Thoracic aorta (tissue), 2 donors: ENCODE measurements around the gene OXNAD1. TPM values are rescaled to one million over a fixed set of nuclear protein-coding genes. Genes with fewer than 3 reads are reported as not detected.
A peak's percentile ranks its signal among the peaks of the same experiment; 100 is the strongest.

ENCODE experiments used
- ATAC-seq: fragments of 150-250 bp; one replicate; pipeline ENCODE4 v1.8.0; 2017; ENCODE audit warnings: low read depth; ENCODE audit not compliant: insufficient number of reproducible peaks, low FRiP score
- DNase-seq: peaks from one replicate; pipeline ENCODE4 v3.0.0-alpha.2; 2020; ENCODE audit warnings: low spot score
- H3K27ac ChIP-seq, 2 donors: fragments of 200-600 bp; sonication (generic); 1 replicate in 1 of 2; 2 replicates in 1 of 2; pipeline ENCODE4 v1.5.1; 2016; ENCODE audit warnings: mild to moderate bottlenecking in 2 of 2, moderate library complexity in 2 of 2
- H3K27me3 ChIP-seq: fragments of 200-600 bp; sonication (generic); replicated peaks from 2 replicates; pipeline ENCODE4 v1.6.0; 2016; ENCODE audit warnings: mild to moderate bottlenecking; ENCODE audit not compliant: insufficient read depth
- H3K36me3 ChIP-seq: fragments of 200-600 bp; sonication (generic); one replicate; pipeline ENCODE4 v1.5.1; 2016
- H3K4me1 ChIP-seq, 2 donors: fragments of 200-600 bp; sonication (generic); 1 replicate in 1 of 2; 2 replicates in 1 of 2; pipeline versions ENCODE4 v1.5.1 to v1.6.0; 2016; ENCODE audit warnings: low read depth in 2 of 2, mild to moderate bottlenecking in 1 of 2; ENCODE audit not compliant: control insufficient read depth in 1 of 2
- H3K4me3 ChIP-seq: fragments of 200-600 bp; sonication (generic); 2 replicates; pipeline ENCODE4 v1.5.1; 2016; ENCODE audit warnings: mild to moderate bottlenecking
- H3K9me3 ChIP-seq: fragments of 200-600 bp; sonication (generic); 2 replicates; pipeline ENCODE4 v1.5.1; 2016
- CTCF ChIP-seq: fragments of 200-600 bp; sonication (generic); IDR thresholded peaks from one replicate; pipeline ENCODE4 v1.5.1; 2019; ENCODE audit warnings: antibody characterized with exemption
- total RNA-seq, 2 donors: library from RNA; depleted of rRNA; stranded (reverse); fragments of >200 nt; gene quantifications; one replicate each; pipeline versions ENCODE4 v1.1.0 to v1.2.3, GENCODE V29; 2016

Gene OXNAD1
- total RNA-seq, 2 donors from 2014 or later, result 6.8 to 7.9 TPM

- no peak overlapping the region for H3K27ac ChIP-seq
- DNase-seq (no peak), ATAC-seq (no peak)
- H3K4me1 ChIP-seq, result peaks cover 0 to 14% of the 10 kb centered on the region in 2 donors
- H3K4me3 ChIP-seq, result no peak overlapping the region
- H3K36me3 ChIP-seq, result no peaks in the 10 kb centered on the region
- no peaks in the 10 kb centered on the region for H3K27me3 ChIP-seq
- no peaks in the 10 kb centered on the region for H3K9me3 ChIP-seq
- TF ChIP-seq CTCF, result no peak
Observed at GRCh38 chr3:16284633-16285032, 19.6 kb downstream of the OXNAD1 start.

DNA sequence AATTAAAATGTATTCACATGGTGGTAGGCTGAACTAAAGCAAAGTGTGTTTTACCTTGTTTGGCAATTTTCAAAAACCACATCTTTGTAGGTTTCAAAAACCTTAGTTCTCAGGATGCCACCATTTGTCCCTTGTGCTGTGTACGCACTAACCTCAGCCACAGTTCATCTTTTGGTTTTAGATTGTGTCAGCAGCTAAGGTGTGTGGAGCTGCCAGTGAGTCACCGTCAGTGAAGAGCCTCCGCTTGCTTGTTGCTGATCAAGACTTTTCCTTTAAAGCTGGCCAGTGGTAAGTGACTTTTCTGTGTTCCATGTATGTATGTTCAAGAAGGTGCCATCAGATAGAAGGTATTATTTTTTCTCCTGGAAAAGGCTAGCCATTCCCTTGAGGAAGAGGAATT lies 21.1 kb downstream of the OXNAD1 start:
- ATAC-seq (no peak), DNase-seq (no peak)
- no peaks in the 10 kb centered on the region for H3K27me3 ChIP-seq
- H3K27ac ChIP-seq, result no peak overlapping the region
- peak overlapping the region; percentile 16 for H3K4me3 ChIP-seq
- TF ChIP-seq CTCF, result no peak
- no peaks in the 10 kb centered on the region for H3K36me3 ChIP-seq
- no peaks in the 10 kb centered on the region for H3K9me3 ChIP-seq
- H3K4me1 ChIP-seq, result peaks cover 0 to 18% of the 10 kb centered on the region in 2 donors

- no peak for ATAC-seq
- Histone ChIP-seq H3K4me3 (peak overlapping the region; percentile 20), H3K36me3 (no peaks in the 10 kb centered on the region), H3K4me1 (peaks cover 0 to 18% of the 10 kb centered on the region in 2 donors), H3K27me3 (no peaks in the 10 kb centered on the region), H3K27ac (no peak overlapping the region), H3K9me3 (no peaks in the 10 kb centered on the region)
- DNase-seq, result no peak
- no peak for TF ChIP-seq CTCF
Observed at GRCh38 chr3:16286751-16287543, 21.9 kb downstream of the OXNAD1 start.

GRCh38 chr3:16288664-16289063 lies 23.7 kb downstream of the OXNAD1 start:
- H3K36me3 ChIP-seq, result no peaks in the 10 kb centered on the region
- H3K27me3 ChIP-seq, result no peaks in the 10 kb centered on the region
- TF ChIP-seq CTCF, result no peak
- H3K4me3 ChIP-seq, result no peak overlapping the region
- ATAC-seq (no peak), DNase-seq (no peak)
- peaks cover 0 to 18% of the 10 kb centered on the region in 2 donors for H3K4me1 ChIP-seq
- peak overlapping the region; percentile 23 to 42 for H3K27ac ChIP-seq
- no peaks in the 10 kb centered on the region for H3K9me3 ChIP-seq

- peak overlapping the region in 1 of 2 donors; percentile 42 for H3K27ac ChIP-seq
Observed at GRCh38 chr3:16289144-16289889, 24.3 kb downstream of the OXNAD1 start.

More at GRCh38 chr3:16289144-16289889, 24.3 kb downstream of the OXNAD1 start:
- ATAC-seq (no peak), DNase-seq (no peak)
- Histone ChIP-seq H3K4me3 (no peak overlapping the region), H3K27me3 (no peaks in the 10 kb centered on the region), H3K4me1 (peaks cover 0 to 18% of the 10 kb centered on the region in 2 donors), H3K9me3 (no peaks in the 10 kb centered on the region), H3K36me3 (no peaks in the 10 kb centered on the region)
- no peak for TF ChIP-seq CTCF
